ENCODE measurements around the gene ZNF892. TPM values are rescaled to one million over a fixed set of nuclear protein-coding genes. Genes with fewer than 3 reads are reported as not detected.

ZNF892 gene
- total and polyA plus RNA-seq, 2 of the 13 experiments (the other 11 are each of a cell fraction or from before 2014, with no cell fraction given): not detected

- TF ChIP-seq MTERF4 (CRISPR knock-in tag; IDR thresholded peaks at IDR 0.05) (no peak; the same call in 1 of the 2 replicates), ZNF691 (CRISPR knock-in tag; IDR thresholded peaks at IDR 0.05; ENCODE audit: borderline replicate concordance, low read depth) (0 out of 2 replicates have a peak, but pooled peaks have one; percentile 10), HMG20A (CRISPR knock-in tag; IDR thresholded peaks at IDR 0.05; ENCODE audit: borderline replicate concordance) (no peak), ZNF234 (CRISPR knock-in tag; conservative IDR thresholded peaks at IDR 0.05) (0 out of 2 replicates have a peak, but pooled peaks have one; percentile 47), MIXL1 (CRISPR knock-in tag; IDR thresholded peaks at IDR 0.05) (no peak), MTA3 (CRISPR knock-in tag; IDR thresholded peaks at IDR 0.05) (no peak), SALL1 (CRISPR knock-in tag; IDR thresholded peaks at IDR 0.05) (peak; percentile 28), KDM4B (CRISPR knock-in tag; IDR thresholded peaks at IDR 0.05) (0 out of 2 replicates have a peak, but pooled peaks have one; percentile 11), POLR2G (IDR thresholded peaks at IDR 0.05; ENCODE audit: low read depth, low read length) (peak; percentile 15; the same call in 1 of the 2 replicates), ZNF749 (CRISPR knock-in tag; IDR thresholded peaks at IDR 0.05; ENCODE audit: borderline replicate concordance) (peak; percentile 37; the same call in 1 of the 2 replicates), ZNF589 (CRISPR knock-in tag; conservative IDR thresholded peaks at IDR 0.05) (0 out of 2 replicates have a peak, but pooled peaks have one; percentile 50), MIER3 (CRISPR knock-in tag; IDR thresholded peaks at IDR 0.05; ENCODE audit: borderline replicate concordance) (no peak), YEATS2 (CRISPR knock-in tag; IDR thresholded peaks at IDR 0.05; ENCODE audit: borderline replicate concordance) (no peak), CHD4 (IDR thresholded peaks at IDR 0.05; ENCODE audit: borderline replicate concordance, low read length) (no peak), EHMT2 (IDR thresholded peaks at IDR 0.05; ENCODE audit: borderline replicate concordance, low read depth, low read length) (no peak), SMC3 (IDR thresholded peaks at IDR 0.05; ENCODE audit: low read length) (no peak), BORCS8-MEF2B (CRISPR knock-in tag; IDR thresholded peaks at IDR 0.05) (peak; percentile 54), TEAD3 (CRISPR knock-in tag; optimal IDR thresholded peaks at IDR 0.05; ENCODE audit: borderline replicate concordance) (peak; percentile 14), ZFP36 (IDR thresholded peaks at IDR 0.05; ENCODE audit: borderline replicate concordance, low read depth, low read length, partially characterized antibody) (no peak), ATM (IDR thresholded peaks at IDR 0.05; ENCODE audit: borderline replicate concordance) (no peak), ZBTB49 (CRISPR knock-in tag; IDR thresholded peaks at IDR 0.05; ENCODE audit: borderline replicate concordance) (0 out of 2 replicates have a peak, but pooled peaks have one; percentile 68), TBL1XR1 (IDR thresholded peaks at IDR 0.05; ENCODE audit: borderline replicate concordance, low read length, partially characterized antibody) (no peak), ZNF383 (CRISPR knock-in tag; IDR thresholded peaks at IDR 0.05; ENCODE audit: borderline replicate concordance) (no peak; the same call in 1 of the 2 replicates), FOSL2 (CRISPR knock-in tag; IDR thresholded peaks at IDR 0.05) (0 out of 2 replicates have a peak, but pooled peaks have one; percentile 4), HOXA9 (CRISPR knock-in tag; IDR thresholded peaks at IDR 0.05; ENCODE audit: borderline replicate concordance) (0 out of 2 replicates have a peak, but pooled peaks have one; percentile 52), MBNL3 (CRISPR knock-in tag; conservative IDR thresholded peaks at IDR 0.05) (no peak)
Observed at GRCh38 chr2:95158891-95159619, 48.3 kb upstream of the ZNF892 start (continued).
